Panc1 (cell line): ENCODE measurements around the gene YAP1. TPM values are rescaled to one million over a fixed set of nuclear protein-coding genes. Genes with fewer than 3 reads are reported as not detected.

Experiments used
- ATAC-seq: fragments of 200-7000 bp; cut with Tn5 transposase; 2 replicates; pipeline ENCODE4 v1.9.1; 2020; ENCODE audit warnings: mild to moderate bottlenecking, moderate library complexity
- BruUV-seq: library from RNA; stranded (reverse); fragments of 400-500 nt; replicated peaks from 2 replicates; lab custom pipeline; 2021; lab: Mats Ljungman, UMichigan
- CTCF ChIA-PET: fragments of 300-600 bp; sonication (Branson Sonifier 250); formaldehyde crosslinking; loops from one replicate; lab custom pipeline; 2022; ENCODE audit warnings: antibody characterized with exemption; lab: Charles Lee
- POLR2A ChIA-PET: fragments of 300-600 bp; sonication (Branson Sonifier 250); formaldehyde crosslinking; loops from one replicate; lab custom pipeline; 2022; ENCODE audit warnings: antibody characterized with exemption; lab: Charles Lee
- DNase-seq: peaks from one replicate; pipeline ENCODE4 v3.0.0-alpha.2; 2010; ENCODE audit warnings: low read depth, low spot score
- H3K27ac ChIP-seq: 2 replicates; pipeline ENCODE4 v1.5.1; 2011; ENCODE audit warnings: mild to moderate bottlenecking, low read length, inconsistent platforms
- H3K27me3 ChIP-seq: fragments of 200-500 bp; sonication (Bioruptor generic); 2 replicates; pipeline ENCODE4 v1.6.0; 2014; ENCODE audit warnings: low read length, inconsistent platforms; ENCODE audit not compliant: control insufficient read depth, insufficient read depth
- H3K36me3 ChIP-seq: fragments of 200-500 bp; sonication (Bioruptor generic); 2 replicates; pipeline ENCODE4 v1.5.1; 2014; ENCODE audit warnings: inconsistent platforms, mild to moderate bottlenecking, low read length, moderate library complexity; ENCODE audit not compliant: control insufficient read depth, insufficient read depth
- H3K4me1 ChIP-seq: 2 replicates; pipeline ENCODE4 v1.5.1; 2011; ENCODE audit warnings: inconsistent platforms, mild to moderate bottlenecking, low read length, moderate library complexity; ENCODE audit not compliant: control insufficient read depth, insufficient read depth
- H3K4me3 ChIP-seq, 2 experiments: 2 replicates each; pipeline ENCODE4 v1.5.1; 2011 to 2012; ENCODE audit warnings: low read depth in 2 of 2, low read length in 2 of 2, mild to moderate bottlenecking in 2 of 2, inconsistent platforms in 1 of 2, moderate library complexity in 1 of 2
- H3K9me3 ChIP-seq: fragments of 200-500 bp; sonication (Bioruptor generic); 2 replicates; pipeline ENCODE4 v1.5.1; 2014; ENCODE audit warnings: low read depth, mild to moderate bottlenecking, inconsistent platforms, low read length, moderate library complexity; ENCODE audit not compliant: control insufficient read depth, insufficient read depth
- POLR2AphosphoS5 ChIP-seq: IDR thresholded peaks from 2 replicates; pipeline ENCODE4 v1.6.1; 2012; ENCODE audit warnings: mild to moderate bottlenecking, low read depth, low read length, moderate library complexity
- SIN3A ChIP-seq: IDR thresholded peaks from 2 replicates; pipeline ENCODE4 v1.6.1; 2012; ENCODE audit warnings: low read depth, mild to moderate bottlenecking, low read length, moderate library complexity, borderline replicate concordance; ENCODE audit not compliant: insufficient read depth
- in situ Hi-C: cut with HindIII; loops from 2 replicates; pipeline ENCODE4 v1.10.0; 2016; ENCODE audit warnings: low sequenced_read_pairs, low pct_unique_long_range_greater_than_20kb
- intact Hi-C: fragments of 100-400 bp; cut with micrococcal nuclease; formaldehyde crosslinking; loops from one replicate; pipeline ENCODE4 v1.10.0; 2022; ENCODE audit not compliant: unreplicated experiment
- total RNA-seq: library from RNA; stranded (reverse); gene quantifications from one replicate; pipeline ENCODE4 v1.2.1, GENCODE V29; 2021; ENCODE audit not compliant: unreplicated experiment
- TF ChIP-seq, protein P1 (sequence below), 2 experiments: IDR thresholded peaks; 2 replicates each; pipeline ENCODE4 v1.6.1; 2011 to 2012; ENCODE audit warnings: low read depth in 2 of 2, control low read depth in 1 of 2, low read length in 1 of 2, mild to moderate bottlenecking in 1 of 2, moderate library complexity in 1 of 2; ENCODE audit not compliant: insufficient read depth in 1 of 2
- TF ChIP-seq, protein P2 (sequence below): fragments of 450-650 bp; IDR thresholded peaks from 2 replicates; pipeline ENCODE4 v1.5.1; 2017; ENCODE audit warnings: mild to moderate bottlenecking

YAP1 gene
- total RNA-seq, 1 experiment from 2014 or later = 158 TPM

DNA sequence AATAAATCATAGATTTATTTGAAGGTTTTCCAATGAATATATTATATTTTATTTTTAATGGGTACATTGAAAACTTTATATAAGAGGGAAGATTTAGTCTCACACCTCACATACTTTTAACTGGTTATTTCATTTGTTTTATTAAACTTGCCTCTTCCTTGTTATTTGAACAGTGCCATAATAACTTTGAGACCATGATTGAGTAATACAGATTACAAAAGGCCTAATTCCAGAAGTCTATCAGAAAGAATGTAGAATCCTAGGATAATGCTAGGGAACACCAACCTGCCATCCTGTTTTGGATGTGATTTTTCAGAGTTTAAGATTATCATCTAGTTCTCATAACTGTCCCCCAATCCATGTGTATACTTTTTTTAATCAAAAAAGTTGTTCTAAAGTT lies 104.4 kb downstream of the YAP1 start:
- BruUV-seq = no TSS peak
- H3K36me3 ChIP-seq = peaks cover 28% of the 10 kb centered on the region
- H3K27me3 ChIP-seq = no peaks in the 10 kb centered on the region
- H3K9me3 ChIP-seq = no peaks in the 10 kb centered on the region
- no peak overlapping the region for H3K4me3 ChIP-seq
- no peaks in the 10 kb centered on the region for H3K4me1 ChIP-seq
- TF ChIP-seq, protein P1, sequence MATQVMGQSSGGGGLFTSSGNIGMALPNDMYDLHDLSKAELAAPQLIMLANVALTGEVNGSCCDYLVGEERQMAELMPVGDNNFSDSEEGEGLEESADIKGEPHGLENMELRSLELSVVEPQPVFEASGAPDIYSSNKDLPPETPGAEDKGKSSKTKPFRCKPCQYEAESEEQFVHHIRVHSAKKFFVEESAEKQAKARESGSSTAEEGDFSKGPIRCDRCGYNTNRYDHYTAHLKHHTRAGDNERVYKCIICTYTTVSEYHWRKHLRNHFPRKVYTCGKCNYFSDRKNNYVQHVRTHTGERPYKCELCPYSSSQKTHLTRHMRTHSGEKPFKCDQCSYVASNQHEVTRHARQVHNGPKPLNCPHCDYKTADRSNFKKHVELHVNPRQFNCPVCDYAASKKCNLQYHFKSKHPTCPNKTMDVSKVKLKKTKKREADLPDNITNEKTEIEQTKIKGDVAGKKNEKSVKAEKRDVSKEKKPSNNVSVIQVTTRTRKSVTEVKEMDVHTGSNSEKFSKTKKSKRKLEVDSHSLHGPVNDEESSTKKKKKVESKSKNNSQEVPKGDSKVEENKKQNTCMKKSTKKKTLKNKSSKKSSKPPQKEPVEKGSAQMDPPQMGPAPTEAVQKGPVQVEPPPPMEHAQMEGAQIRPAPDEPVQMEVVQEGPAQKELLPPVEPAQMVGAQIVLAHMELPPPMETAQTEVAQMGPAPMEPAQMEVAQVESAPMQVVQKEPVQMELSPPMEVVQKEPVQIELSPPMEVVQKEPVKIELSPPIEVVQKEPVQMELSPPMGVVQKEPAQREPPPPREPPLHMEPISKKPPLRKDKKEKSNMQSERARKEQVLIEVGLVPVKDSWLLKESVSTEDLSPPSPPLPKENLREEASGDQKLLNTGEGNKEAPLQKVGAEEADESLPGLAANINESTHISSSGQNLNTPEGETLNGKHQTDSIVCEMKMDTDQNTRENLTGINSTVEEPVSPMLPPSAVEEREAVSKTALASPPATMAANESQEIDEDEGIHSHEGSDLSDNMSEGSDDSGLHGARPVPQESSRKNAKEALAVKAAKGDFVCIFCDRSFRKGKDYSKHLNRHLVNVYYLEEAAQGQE (IDR thresholded peaks at IDR 0.05; ENCODE audit: insufficient read depth in 1 of 2, low read depth in 2 of 2, low read length in 1 of 2) = no peak
- TF ChIP-seq, protein P2, sequence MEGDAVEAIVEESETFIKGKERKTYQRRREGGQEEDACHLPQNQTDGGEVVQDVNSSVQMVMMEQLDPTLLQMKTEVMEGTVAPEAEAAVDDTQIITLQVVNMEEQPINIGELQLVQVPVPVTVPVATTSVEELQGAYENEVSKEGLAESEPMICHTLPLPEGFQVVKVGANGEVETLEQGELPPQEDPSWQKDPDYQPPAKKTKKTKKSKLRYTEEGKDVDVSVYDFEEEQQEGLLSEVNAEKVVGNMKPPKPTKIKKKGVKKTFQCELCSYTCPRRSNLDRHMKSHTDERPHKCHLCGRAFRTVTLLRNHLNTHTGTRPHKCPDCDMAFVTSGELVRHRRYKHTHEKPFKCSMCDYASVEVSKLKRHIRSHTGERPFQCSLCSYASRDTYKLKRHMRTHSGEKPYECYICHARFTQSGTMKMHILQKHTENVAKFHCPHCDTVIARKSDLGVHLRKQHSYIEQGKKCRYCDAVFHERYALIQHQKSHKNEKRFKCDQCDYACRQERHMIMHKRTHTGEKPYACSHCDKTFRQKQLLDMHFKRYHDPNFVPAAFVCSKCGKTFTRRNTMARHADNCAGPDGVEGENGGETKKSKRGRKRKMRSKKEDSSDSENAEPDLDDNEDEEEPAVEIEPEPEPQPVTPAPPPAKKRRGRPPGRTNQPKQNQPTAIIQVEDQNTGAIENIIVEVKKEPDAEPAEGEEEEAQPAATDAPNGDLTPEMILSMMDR = no peak
- TF ChIP-seq POLR2AphosphoS5 (no peak), SIN3A (no peak)
- ATAC-seq (no peak), DNase-seq (no peak)
- intact Hi-C loops = no loop called here
- in situ Hi-C loops = no loop called here
- POLR2A ChIA-PET = no interaction called here
- CTCF ChIA-PET = no interaction called here
- no peak overlapping the region for H3K27ac ChIP-seq

DNA sequence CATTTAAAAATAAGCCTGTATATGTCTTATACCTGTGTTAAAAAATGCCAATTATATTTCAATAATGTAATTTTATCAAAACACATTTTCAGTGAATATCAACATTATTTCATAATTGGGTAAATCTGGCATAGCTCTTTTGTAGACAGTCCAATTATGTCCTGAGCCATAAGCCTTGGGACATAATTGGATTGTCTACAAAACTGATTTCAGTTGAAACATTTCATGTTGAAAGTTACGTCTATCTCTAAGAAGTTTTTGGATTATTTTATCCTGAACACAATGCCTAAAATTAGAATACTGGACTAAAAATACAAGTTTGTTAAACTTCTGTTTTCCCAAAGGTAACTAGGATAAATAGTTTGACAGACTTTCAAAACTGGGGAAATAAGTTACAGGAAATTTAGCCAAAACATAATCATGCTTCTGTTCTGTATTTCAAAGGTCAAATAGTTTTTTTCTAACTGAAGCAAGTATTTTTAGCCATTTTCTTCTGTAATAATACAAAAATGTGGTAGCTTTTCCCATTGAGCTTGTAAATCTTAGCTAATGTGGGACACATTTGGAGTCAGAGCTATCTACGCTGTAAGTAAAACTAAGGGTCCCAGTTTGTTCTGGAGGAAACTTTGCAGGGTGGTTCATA lies 106.3 kb downstream of the YAP1 start:
- no peak overlapping the region for H3K27ac ChIP-seq
- no peak for DNase-seq
- H3K27me3 ChIP-seq = no peaks in the 10 kb centered on the region
- no peaks in the 10 kb centered on the region for H3K9me3 ChIP-seq
- H3K36me3 ChIP-seq = peaks cover 23% of the 10 kb centered on the region
- intact Hi-C loops = no loop called here
- in situ Hi-C loops = no loop called here
- no peak for ATAC-seq
- TF ChIP-seq, protein P1 (IDR thresholded peaks at IDR 0.05; ENCODE audit: insufficient read depth in 1 of 2, low read depth in 2 of 2, low read length in 1 of 2) = no peak
- no peak overlapping the region for H3K4me3 ChIP-seq
- ChIA-PET CTCF (no interaction called here), POLR2A (interaction anchor here (0.7 kb wide), 1 partner anchor 40 kb away, joined by 3 read pairs; no protein-coding TSS in a partner anchor)
- no TSS peak for BruUV-seq
- H3K4me1 ChIP-seq = no peaks in the 10 kb centered on the region
